Measurements from ENCODE around the gene RAB39A. TPM values are rescaled to one million over a fixed set of nuclear protein-coding genes. Genes with fewer than 3 reads are reported as not detected.
A peak's percentile ranks its signal among the peaks of the same experiment; 100 is the strongest.

Gene RAB39A
- total RNA-seq, 3 donors from 2014 or later = 1.4 to 1.8 (median 1.5) TPM

- TF ChIP-seq CTCF (IDR thresholded peaks at IDR 0.05) = no peak
- no peaks in the 10 kb centered on the region for H3K9me3 ChIP-seq
- H3K4me1 ChIP-seq (ENCODE audit: low read depth) = no peaks in the 10 kb centered on the region
- ATAC-seq (no peak), DNase-seq (no peak)
- no peak overlapping the region for H3K4me3 ChIP-seq
- intact Hi-C loops (cut with DNase I, micrococcal nuclease) = no loop called here
- H3K36me3 ChIP-seq (ENCODE audit: low read depth) = no peaks in the 10 kb centered on the region
Observed at GRCh38 chr11:107969219-107969618, 41.0 kb downstream of the RAB39A start.

GRCh38 chr11:107970049-107970448, 41.8 kb downstream of the RAB39A start:
- TF ChIP-seq CTCF (IDR thresholded peaks at IDR 0.05) = no peak
- no peak for DNase-seq
- Histone ChIP-seq H3K4me3 (no peak overlapping the region), H3K36me3 (ENCODE audit: low read depth) (no peaks in the 10 kb centered on the region), H3K9me3 (no peaks in the 10 kb centered on the region), H3K4me1 (ENCODE audit: low read depth) (no peaks in the 10 kb centered on the region)
- ATAC-seq = no peak
- intact Hi-C loops (cut with DNase I, micrococcal nuclease) = no loop called here

- Histone ChIP-seq H3K9me3 (no peaks in the 10 kb centered on the region), H3K36me3 (ENCODE audit: low read depth) (no peaks in the 10 kb centered on the region), H3K4me1 (ENCODE audit: low read depth) (no peaks in the 10 kb centered on the region), H3K4me3 (no peak overlapping the region)
- DNase-seq (no peak), ATAC-seq (no peak)
- intact Hi-C loops (cut with DNase I, micrococcal nuclease) = no loop called here
- no peak for TF ChIP-seq CTCF (IDR thresholded peaks at IDR 0.05)
Observed at GRCh38 chr11:107973641-107974040, 45.4 kb downstream of the RAB39A start.

- Histone ChIP-seq H3K36me3 (ENCODE audit: low read depth) (no peaks in the 10 kb centered on the region), H3K4me1 (ENCODE audit: low read depth) (no peaks in the 10 kb centered on the region), H3K9me3 (no peaks in the 10 kb centered on the region), H3K4me3 (no peak overlapping the region)
- intact Hi-C loops (cut with DNase I, micrococcal nuclease) = no loop called here
- no peak for TF ChIP-seq CTCF (IDR thresholded peaks at IDR 0.05)
- no peak for DNase-seq
- peak; percentile 23 for ATAC-seq
Observed at GRCh38 chr11:107988397-107989158, 60.3 kb downstream of the RAB39A start.

GRCh38 chr11:107991868-107992414, 63.7 kb downstream of the RAB39A start:
- DNase-seq = no peak

More at GRCh38 chr11:107991868-107992414, 63.7 kb downstream of the RAB39A start:
- intact Hi-C loops (cut with DNase I, micrococcal nuclease) = no loop called here
- Histone ChIP-seq H3K4me1 (ENCODE audit: low read depth) (no peaks in the 10 kb centered on the region), H3K4me3 (no peak overlapping the region), H3K9me3 (no peaks in the 10 kb centered on the region), H3K36me3 (ENCODE audit: low read depth) (no peaks in the 10 kb centered on the region)
- ATAC-seq = no peak
- no peak for TF ChIP-seq CTCF (IDR thresholded peaks at IDR 0.05)
